HG03469 (cell line): Measurements from ENCODE around the gene SLC16A4.

ENCODE experiments used
- ATAC-seq: cut with Tn5 transposase; IDR thresholded peaks from one replicate; pipeline ENCODE4 v1.9.1; 2021; ENCODE audit warnings: mild to moderate bottlenecking, moderate library complexity, moderate number of reproducible peaks; ENCODE audit not compliant: unreplicated experiment

The SLC16A4 gene

DNA sequence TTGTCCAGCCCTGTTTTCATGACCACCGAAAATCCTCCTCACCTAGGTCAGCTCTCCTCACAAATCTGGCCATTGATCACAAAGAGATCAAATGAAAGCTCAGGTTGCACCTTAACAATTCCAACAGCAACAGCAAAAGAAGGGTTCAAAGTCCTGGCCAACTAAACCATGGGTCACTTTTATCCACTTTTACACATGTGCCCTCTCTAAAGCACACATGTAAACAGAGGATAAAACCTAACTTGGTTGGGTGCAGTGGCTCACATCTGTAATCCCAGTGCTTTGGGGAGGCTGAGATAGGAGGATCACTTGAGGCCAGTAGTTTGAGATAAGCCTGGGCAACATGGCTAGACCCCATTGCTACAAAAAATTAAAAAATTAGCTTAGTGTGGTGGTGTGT, 55.6 kb downstream of the SLC16A4 start:
- no peak for ATAC-seq

DNA sequence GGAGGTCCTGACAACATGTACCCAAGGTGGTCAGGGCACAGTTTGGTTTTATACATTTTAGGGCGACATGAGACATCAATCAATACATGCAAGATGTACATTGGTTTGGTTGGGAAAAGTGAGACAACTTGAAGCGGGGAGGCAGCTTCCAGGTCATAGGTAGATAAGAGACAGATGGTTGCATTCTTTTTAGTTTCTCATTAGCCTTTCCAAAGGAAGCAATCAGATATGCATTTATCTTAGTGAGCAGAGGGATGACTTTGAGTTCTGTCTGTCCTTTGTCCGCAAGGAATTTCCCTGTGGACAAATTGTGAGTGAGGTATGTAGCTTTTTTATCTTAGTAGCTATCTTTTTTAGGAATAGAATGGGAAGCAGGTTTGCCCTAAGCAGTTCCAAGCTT, 62.1 kb downstream of the SLC16A4 start:
- no peak for ATAC-seq

DNA sequence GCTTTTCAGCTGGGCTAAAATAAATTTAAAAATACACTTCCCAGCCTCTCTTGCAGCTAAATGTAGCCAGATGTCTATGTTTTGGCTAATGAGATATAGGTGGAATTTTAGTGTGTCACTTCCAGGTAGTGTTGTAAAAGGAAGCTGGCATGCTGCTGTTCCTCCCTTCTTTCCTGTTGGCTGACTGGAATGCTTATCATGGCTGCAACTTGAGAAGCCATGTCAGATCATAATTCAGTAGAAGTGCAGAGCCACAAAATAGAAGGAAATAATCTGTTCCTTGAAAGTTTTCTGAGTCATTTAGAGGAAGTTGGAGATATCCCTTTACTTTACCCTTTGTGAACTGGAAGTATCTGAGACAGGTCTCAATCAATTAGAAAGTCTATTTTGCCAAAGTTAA, 62.6 kb downstream of the SLC16A4 start:
- no peak for ATAC-seq

DNA sequence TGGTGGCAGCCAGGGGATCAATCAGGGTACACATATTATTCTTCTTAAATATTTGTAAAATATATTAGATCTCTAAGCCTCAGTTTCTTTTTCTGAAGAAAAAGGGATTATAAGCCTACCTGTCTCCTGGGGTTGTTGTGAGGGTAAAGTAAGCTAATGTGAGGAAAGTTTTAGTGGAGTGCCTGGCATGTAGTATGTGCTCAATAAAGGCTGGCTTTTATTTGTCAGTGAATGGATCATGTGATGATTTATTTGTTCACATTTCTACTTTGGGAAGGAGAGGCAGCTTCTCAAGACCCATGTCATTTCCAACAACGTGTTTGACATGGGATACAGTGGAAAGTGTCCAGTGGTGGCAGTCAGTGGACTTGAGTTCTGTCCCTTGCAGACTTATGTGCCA, 64.0 kb downstream of the SLC16A4 start:
- ATAC-seq = no peak

DNA sequence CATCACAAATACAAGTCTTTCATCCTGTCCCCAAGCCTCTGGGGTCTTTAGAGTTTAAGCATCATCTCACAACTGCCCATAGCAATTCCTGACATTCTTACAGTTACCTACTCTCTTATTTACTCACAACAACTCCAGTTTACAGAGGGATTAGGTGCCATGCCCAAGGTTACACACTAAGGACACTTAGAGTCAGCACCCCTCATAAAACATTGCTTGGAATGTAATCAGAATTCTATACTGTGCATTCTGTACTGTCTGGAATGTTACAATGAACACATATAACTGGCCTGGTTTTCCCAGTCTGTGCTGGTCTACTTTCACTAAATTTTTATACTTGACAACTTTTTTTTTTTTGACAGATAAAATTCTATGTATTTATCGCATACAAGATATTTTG, 66.2 kb downstream of the SLC16A4 start:
- ATAC-seq = no peak

DNA sequence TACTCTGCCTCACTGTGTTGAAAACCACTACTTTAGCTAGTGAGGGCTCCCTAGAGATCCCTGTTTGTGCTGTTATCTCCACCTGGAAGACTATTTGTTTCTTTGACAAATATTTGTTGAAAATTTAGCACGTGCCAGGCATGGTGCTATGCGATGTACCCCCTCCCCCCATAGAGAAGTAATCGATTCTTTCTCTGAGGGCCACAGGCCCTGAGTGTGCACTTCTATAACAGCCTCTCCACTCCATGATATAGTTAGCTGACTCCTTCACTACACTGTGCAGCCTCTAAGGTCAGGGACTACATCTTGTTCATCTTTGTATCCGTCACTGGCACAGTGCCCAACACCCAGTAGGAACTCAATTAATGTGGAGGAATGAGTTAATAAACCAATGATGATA, 69.0 kb downstream of the SLC16A4 start:
- ATAC-seq = no peak

DNA sequence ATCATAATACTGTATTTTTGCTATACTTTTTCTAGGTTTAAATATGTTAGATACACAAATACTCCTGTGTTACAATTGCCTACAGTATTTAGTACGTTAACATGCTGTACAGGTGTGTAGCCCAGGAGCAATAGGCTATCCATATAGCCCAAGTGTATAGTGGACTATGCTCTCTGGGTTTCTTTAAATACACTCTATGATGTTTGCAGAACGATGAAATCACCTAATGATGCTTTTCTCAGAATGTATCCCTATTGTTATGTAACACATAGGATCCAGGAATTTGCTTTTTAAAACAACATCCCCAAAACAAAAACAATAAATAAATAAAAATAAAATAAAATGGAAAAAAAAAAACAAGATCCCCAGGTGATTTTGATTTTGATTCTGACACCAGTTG, 69.8 kb downstream of the SLC16A4 start:
- no peak for ATAC-seq

DNA sequence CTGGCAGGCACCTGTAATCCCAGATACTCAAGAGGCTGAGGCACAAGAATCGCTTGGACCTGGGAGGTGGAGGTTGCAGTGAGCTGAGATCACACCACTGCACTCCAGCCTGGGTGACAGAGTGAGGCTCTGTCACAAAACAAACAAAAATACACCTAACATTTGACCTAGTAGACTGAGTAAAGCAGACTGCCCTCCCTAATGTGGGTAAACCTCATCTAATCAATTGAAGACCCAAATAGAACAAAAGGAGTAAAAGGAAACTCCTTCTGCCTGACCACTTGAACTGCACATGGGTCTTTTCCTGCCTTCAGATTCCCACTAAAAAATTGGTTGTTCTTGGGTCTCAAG, 70.7 kb downstream of the SLC16A4 start:
- ATAC-seq = no peak

DNA sequence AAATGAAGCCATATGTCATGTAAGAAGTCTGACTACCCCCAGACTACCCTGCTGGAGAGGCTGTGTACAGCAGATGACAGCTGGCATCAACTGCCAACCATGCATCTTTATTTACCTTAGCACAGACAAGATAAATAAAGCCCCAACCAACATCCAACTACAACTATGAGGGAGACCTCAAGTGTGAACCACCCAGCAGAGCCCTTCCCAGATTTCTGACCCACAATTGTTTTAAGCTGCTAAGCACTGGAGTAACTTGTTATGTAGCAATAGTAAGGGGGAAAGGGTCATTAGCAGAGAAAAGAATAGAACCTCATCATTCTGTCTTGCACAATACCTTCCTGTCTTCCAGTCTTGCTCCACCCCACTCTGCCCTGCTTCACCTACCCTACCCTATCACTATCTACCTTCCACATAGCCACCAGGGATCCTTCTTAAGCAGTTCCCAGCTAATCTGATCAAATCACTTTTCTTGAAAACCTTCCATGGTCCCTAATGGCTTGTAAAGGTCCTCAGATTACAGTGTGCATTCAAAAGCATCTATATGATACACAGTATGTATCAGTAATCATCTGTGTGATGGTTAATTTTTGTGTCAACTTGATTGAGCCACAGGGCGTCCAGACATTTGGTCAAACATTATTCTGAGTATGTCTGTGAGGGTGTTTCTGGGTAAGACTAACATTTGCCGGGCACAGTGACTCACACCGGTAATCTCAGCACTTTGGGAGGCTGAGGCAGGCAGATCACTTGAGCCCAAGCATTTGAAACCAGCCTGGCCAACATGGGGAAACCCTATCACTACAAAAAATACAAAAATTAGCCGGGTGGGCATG, 71.3 kb downstream of the SLC16A4 start:
- no peak for ATAC-seq

DNA sequence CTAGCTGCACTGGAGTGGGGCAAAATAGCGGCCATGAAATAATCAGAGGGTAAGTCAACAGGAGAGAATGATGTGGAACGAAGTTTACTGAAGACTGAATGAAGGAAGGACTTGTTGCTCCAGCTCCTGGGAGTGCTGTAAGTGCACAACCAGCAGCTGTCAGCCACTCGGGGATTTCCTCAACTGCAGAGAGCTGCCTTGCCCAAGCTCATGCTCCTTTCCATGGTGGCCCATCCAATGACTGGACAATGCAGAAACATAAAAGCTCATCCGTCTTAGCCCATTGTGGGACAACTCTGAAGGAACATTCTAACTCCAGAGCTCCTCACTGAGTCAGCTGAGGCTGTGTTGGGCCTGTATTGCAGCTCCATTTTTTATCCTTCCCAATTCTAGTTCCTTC, 72.8 kb downstream of the SLC16A4 start:
- ATAC-seq = no peak

DNA sequence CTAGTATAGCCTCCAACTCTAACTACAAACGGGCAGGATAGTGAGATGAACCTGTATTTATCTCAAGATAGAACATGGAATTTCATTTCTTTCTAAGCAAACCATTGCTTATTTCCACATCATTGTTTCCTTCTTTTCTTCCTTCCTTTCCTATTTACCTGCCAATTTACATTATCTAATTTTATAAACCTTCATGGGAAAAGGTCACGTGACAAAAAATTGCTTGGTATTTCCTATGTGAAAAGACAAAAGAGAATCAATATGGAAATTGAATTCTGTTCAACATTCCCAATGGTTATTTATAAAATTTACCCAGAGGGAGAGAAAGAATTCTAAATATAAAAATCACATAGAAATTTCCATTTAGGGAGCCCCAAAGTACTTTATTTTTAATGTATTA, 74.1 kb downstream of the SLC16A4 start:
- ATAC-seq = no peak
